Ovary (tissue), 3 donors: ENCODE measurements around the gene SCO1.
"Not testable (repeated sequence)": the region's sequence is repeated elsewhere in the genome, so short reads cannot be mapped to it uniquely, and the experiment has no call there.

Experiments used
- CTCF ChIP-seq, 3 donors: fragments of 450-650 bp in 2 of 3; fragments of 200-600 bp in 1 of 3; IDR thresholded peaks; one replicate each; pipeline versions ENCODE4 v1.5.1 to v1.8.0; 2016 to 2022; ENCODE audit warnings: antibody characterized with exemption in 3 of 3, mild to moderate bottlenecking in 1 of 3
- POLR2A ChIP-seq: fragments of 450-650 bp; IDR thresholded peaks from one replicate; pipeline ENCODE4 v1.6.1; 2017; ENCODE audit warnings: antibody characterized with exemption, mild to moderate bottlenecking, moderate library complexity
- donor health status: DM: no; HTN: no; CAD: no.

GRCh38 chr17:10730247-10730646 lies 32.9 kb upstream of the SCO1 start:
- not testable (repeated sequence) for TF ChIP-seq CTCF (IDR thresholded peaks at IDR 0.05); POLR2A
